ENCODE results near the gene AARS1. TPM values are rescaled to one million over a fixed set of nuclear protein-coding genes. Genes with fewer than 3 reads are reported as not detected.
A peak's percentile ranks its signal among the peaks of the same experiment; 100 is the strongest.
"Not testable (repeated sequence)": the region's sequence is repeated elsewhere in the genome, so short reads cannot be mapped to it uniquely, and the experiment has no call there.

Gene AARS1
- 10 to 100 TPM; 30.1 to 77.7 (median 42.7) TPM for total RNA-seq
- long read RNA-seq, donor 1, transcript AARS-201 (21 exons, 3,477 nt) = major isoform, 77 of 108 reads
- long read RNA-seq, donor 1, partial matches to known transcripts = 17 of 108 reads
- long read RNA-seq, donor 1, other reads (novel, unspliced or antisense) = 14 of 108 reads
- long read RNA-seq, donor 2, transcript AARS-201 (21 exons, 3,477 nt) = major isoform, 13 of 16 reads
- long read RNA-seq, donor 2, partial matches to known transcripts = 2 of 16 reads
- long read RNA-seq, donor 2, other reads (novel, unspliced or antisense) = 1 of 16 reads

- DNase-seq (peak; percentile 96 to 97 (median 97)), ATAC-seq (peak; percentile 98)
- Histone ChIP-seq H3K36me3 (ENCODE audit: low read depth) (no peaks in the 10 kb centered on the region), H3K9me3 (no peaks in the 10 kb centered on the region), H3K4me1 (ENCODE audit: low read depth) (peaks cover 15% of the 10 kb centered on the region), H3K4me3 (peak within 1 kb of the TSS; percentile 75)
- no peak for TF ChIP-seq CTCF (IDR thresholded peaks at IDR 0.05)
- intact Hi-C loops (cut with DNase I, micrococcal nuclease) = no loop called here
Measured at GRCh38 chr16:70289229-70290094, at the start of gene AARS1. AARS1 (minus strand) TSS chr16:70289506; CDS start chr16:70282763, 6,743 bp downstream.

- H3K4me1 ChIP-seq (ENCODE audit: low read depth) = no peaks in the 10 kb centered on the region
- no peak for ATAC-seq
- intact Hi-C loops (cut with DNase I, micrococcal nuclease) = no loop called here
- DNase-seq = no peak
- H3K36me3 ChIP-seq (ENCODE audit: low read depth) = no peaks in the 10 kb centered on the region
- H3K9me3 ChIP-seq = no peaks in the 10 kb centered on the region
- H3K4me3 ChIP-seq = no peak overlapping the region
- no peak for TF ChIP-seq CTCF (IDR thresholded peaks at IDR 0.05)
Measured at GRCh38 chr16:70337814-70338213, 48.5 kb upstream of the AARS1 start.

- H3K9me3 ChIP-seq; intact Hi-C loops (cut with DNase I, micrococcal nuclease); H3K4me1 ChIP-seq (ENCODE audit: low read depth); DNase-seq; H3K4me3 ChIP-seq; H3K36me3 ChIP-seq (ENCODE audit: low read depth); ATAC-seq: not testable (repeated sequence)
Measured at GRCh38 chr16:70332728-70333127, 43.4 kb upstream of the AARS1 start.

GRCh38 chr16:70331588-70332358, 42.5 kb upstream of the AARS1 start:
- peak; percentile 65 for ATAC-seq
- no peak for TF ChIP-seq CTCF (IDR thresholded peaks at IDR 0.05)
- Histone ChIP-seq H3K4me3 (no peak overlapping the region), H3K9me3 (no peaks in the 10 kb centered on the region), H3K4me1 (ENCODE audit: low read depth) (no peaks in the 10 kb centered on the region), H3K36me3 (ENCODE audit: low read depth) (peaks cover 9% of the 10 kb centered on the region)
- intact Hi-C loops (cut with DNase I, micrococcal nuclease) = no loop called here
- DNase-seq = peak in 1 of 3 donors; percentile 12

- Histone ChIP-seq H3K4me3 (no peak overlapping the region), H3K4me1 (ENCODE audit: low read depth) (no peaks in the 10 kb centered on the region), H3K36me3 (ENCODE audit: low read depth) (peaks cover 9% of the 10 kb centered on the region), H3K9me3 (no peaks in the 10 kb centered on the region)
- ATAC-seq (no peak), DNase-seq (no peak)
- intact Hi-C loops (cut with DNase I, micrococcal nuclease) = no loop called here
- TF ChIP-seq CTCF (IDR thresholded peaks at IDR 0.05) = no peak
Measured at GRCh38 chr16:70331091-70331490, 41.8 kb upstream of the AARS1 start.

All from mucosa of descending colon (tissue), 3 donors.